ENCODE data around the gene CAV3. TPM values are rescaled to one million over a fixed set of nuclear protein-coding genes. Genes with fewer than 3 reads are reported as not detected.
A peak's percentile ranks its signal among the peaks of the same experiment; 100 is the strongest.

CAV3 gene
- total and polyA plus RNA-seq, 9 of the 15 experiments (the other 6 are each of a cell fraction or from before 2014, with no cell fraction given): not detected

DNA sequence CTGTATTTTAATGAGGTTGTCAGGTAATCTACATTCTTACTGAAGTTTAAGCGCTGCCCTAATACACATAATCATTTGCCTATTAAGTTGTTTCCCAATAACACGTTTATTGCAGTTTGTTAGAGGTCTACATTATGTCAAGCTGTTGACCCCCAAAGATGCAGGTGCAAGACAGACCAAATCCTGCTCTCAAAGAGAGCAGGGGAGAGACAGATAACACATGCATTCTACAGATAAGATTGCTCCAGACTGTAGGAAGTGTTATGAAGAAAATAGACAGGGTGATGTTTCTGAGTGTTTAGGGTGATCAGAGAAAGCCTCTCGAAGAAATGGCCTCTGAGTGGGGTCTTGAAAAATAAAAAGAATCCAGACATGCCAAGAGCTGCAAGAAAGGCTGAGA lies 60.6 kb downstream of the CAV3 start:
- Histone ChIP-seq H3K27me3 (ENCODE audit: control insufficient read depth in 2 of 2, insufficient read depth in 2 of 2, low read length in 2 of 2) (peaks cover 0 to 5% of the 10 kb centered on the region in 2 experiments; a peak in 2 of 5 replicates), H3K4me3 (no peak overlapping the region), H4K20me1 (replicated peaks; ENCODE audit: control insufficient read depth, insufficient read depth, low read length) (no peaks in the 10 kb centered on the region), H3K4me2 (ENCODE audit: insufficient read depth, low read length) (no peak overlapping the region), H3K4me1 (replicated peaks in 1 of 2; ENCODE audit: control insufficient read depth in 2 of 2, insufficient read depth in 2 of 2, low read length in 2 of 2) (no peaks in the 10 kb centered on the region), H3K36me3 (ENCODE audit: control insufficient read depth, insufficient read depth, low read length) (no peaks in the 10 kb centered on the region), H3K9me3 (replicated peaks; ENCODE audit: control insufficient read depth, insufficient read depth, low read depth, low read length) (no peaks in the 10 kb centered on the region), H3K79me2 (ENCODE audit: control insufficient read depth, insufficient read depth, low read length) (no peaks in the 10 kb centered on the region), H2AFZ (ENCODE audit: low read depth, low read length) (no peak overlapping the region), H3K27ac (ENCODE audit: extremely low read depth, low read depth, low read length) (no peak overlapping the region), H3K9ac (ENCODE audit: insufficient read depth in 1 of 2, low read depth in 2 of 2, low read length in 2 of 2) (no peak overlapping the region), H3K9me1 (ENCODE audit: control insufficient read depth, insufficient read depth, low read length) (no peaks in the 10 kb centered on the region)
- no peak for DNase-seq (ENCODE audit: extremely low read depth in 1 of 4, low spot score in 3 of 4)
- intact Hi-C loops (cut with micrococcal nuclease): no loop called here
- FAIRE-seq: no peak
- POLR2A ChIA-PET: interaction anchor here (0.8 to 1.1 kb wide), 2 partner anchors 10 to 61 kb away, joined by 3 to 4 read pairs; no protein-coding TSS in a partner anchor
- CTCF ChIA-PET (ENCODE audit: low intra/inter-chr PET ratio): no interaction called here
- peak; percentile 61 for TF ChIP-seq CBFA2T3 (IDR thresholded peaks at IDR 0.05)
- peak; percentile 33; the same call in 1 of the 2 replicates for TF ChIP-seq TAL1 (IDR thresholded peaks at IDR 0.05)
- TF ChIP-seq SIRT6 (IDR thresholded peaks at IDR 0.05; ENCODE audit: low read depth, low read length): no peak
- TF ChIP-seq CBFA2T2 (conservative IDR thresholded peaks at IDR 0.05): peak; percentile 52
- peak; percentile 52 for TF ChIP-seq TEAD4 (IDR thresholded peaks at IDR 0.05; ENCODE audit: low read length)
- no peak for TF ChIP-seq TEAD4 (CRISPR knock-in tag; IDR thresholded peaks at IDR 0.05; ENCODE audit: borderline replicate concordance)
- no peak for ATAC-seq
- in situ Hi-C loops (cut with MboI): no loop called here
- WGBS (ENCODE audit: insufficient coverage, low coverage, missing lambda C conversion rate): 4% methylated on average over 3 of the region's 3 CpGs
- no TSS peak for BruUV-seq (replicated peaks)

Other genes with a start within 250 kb of the CAV3 start
- not detected in 2 replicates for gene LMCD1, start 232.0 kb upstream of the CAV3 start, total RNA-seq (2014; rRNA removed)
- not detected in 2 replicates for gene LMCD1, start 232.0 kb upstream of the CAV3 start, total RNA-seq (2014; rRNA removed; fragmentation: Illumina TruSeq; extraction: Trizol)
- not detected in 2 replicates for gene LMCD1, start 232.0 kb upstream of the CAV3 start, total RNA-seq (2015; rRNA removed; fragmentation: Illumina TruSeq; extraction: Trizol)
- not detected in 2 replicates for gene LMCD1, start 232.0 kb upstream of the CAV3 start, total RNA-seq (2021)
- not detected in 2 replicates for gene LMCD1, start 232.0 kb upstream of the CAV3 start, polyA plus RNA-seq (2011; rRNA removed)
- gene LMCD1, start 232.0 kb upstream of the CAV3 start, polyA plus RNA-seq (2014; fragmentation: Illumina TruSeq; extraction: Trizol): not detected in 2 replicates
- not detected for gene LMCD1, start 232.0 kb upstream of the CAV3 start, polyA plus RNA-seq (2014; fragmentation: Nextera tagmentation; extraction: Ambion mirVana)
- 0.60 TPM in 1 of 2 replicates, not detected in the other for gene LMCD1, start 232.0 kb upstream of the CAV3 start, polyA plus RNA-seq (2014; rRNA removed)
- gene SSUH2, start 89.0 kb upstream of the CAV3 start, total RNA-seq (2014; rRNA removed): not detected in 2 replicates
- gene SSUH2, start 89.0 kb upstream of the CAV3 start, total RNA-seq (2014; rRNA removed; fragmentation: Illumina TruSeq; extraction: Trizol): not detected in 2 replicates
- gene SSUH2, start 89.0 kb upstream of the CAV3 start, total RNA-seq (2015; rRNA removed; fragmentation: Illumina TruSeq; extraction: Trizol): 0.15 TPM in 1 of 2 replicates, not detected in the other
- gene SSUH2, start 89.0 kb upstream of the CAV3 start, total RNA-seq (2021): not detected in 2 replicates
- 0.15 and 0.17 TPM in 2 replicates for gene SSUH2, start 89.0 kb upstream of the CAV3 start, polyA plus RNA-seq (2011; rRNA removed)
- 0.04 TPM in 1 of 2 replicates, not detected in the other for gene SSUH2, start 89.0 kb upstream of the CAV3 start, polyA plus RNA-seq (2014; fragmentation: Illumina TruSeq; extraction: Trizol)
- under 1 TPM in 1 of 2 experiments, not detected in 1; 0.04 TPM for gene SSUH2, start 89.0 kb upstream of the CAV3 start, polyA plus RNA-seq (2014; fragmentation: Nextera tagmentation; extraction: Ambion mirVana)
- not detected in 2 replicates for gene SSUH2, start 89.0 kb upstream of the CAV3 start, polyA plus RNA-seq (2014; rRNA removed)
- gene OXTR, start 35.8 kb downstream of the CAV3 start, total RNA-seq (2014; rRNA removed): 0.68 and 1.4 TPM in 2 replicates
- 0.80 and 0.83 TPM in 2 replicates for gene OXTR, start 35.8 kb downstream of the CAV3 start, total RNA-seq (2014; rRNA removed; fragmentation: Illumina TruSeq; extraction: Trizol)
- gene OXTR, start 35.8 kb downstream of the CAV3 start, total RNA-seq (2015; rRNA removed; fragmentation: Illumina TruSeq; extraction: Trizol): 1.1 and 1.4 TPM in 2 replicates
- gene OXTR, start 35.8 kb downstream of the CAV3 start, total RNA-seq (2021): 1.2 and 1.5 TPM in 2 replicates
- 0.38 and 0.57 TPM in 2 replicates for gene OXTR, start 35.8 kb downstream of the CAV3 start, polyA plus RNA-seq (2011; rRNA removed)
- 0.57 and 1.1 TPM in 2 replicates for gene OXTR, start 35.8 kb downstream of the CAV3 start, polyA plus RNA-seq (2014; fragmentation: Illumina TruSeq; extraction: Trizol)
- gene OXTR, start 35.8 kb downstream of the CAV3 start, polyA plus RNA-seq (2014; fragmentation: Nextera tagmentation; extraction: Ambion mirVana): under 1 TPM; 0.14 to 0.22 TPM
- gene OXTR, start 35.8 kb downstream of the CAV3 start, polyA plus RNA-seq (2014; rRNA removed): 1.0 and 1.3 TPM in 2 replicates
- gene RAD18, start 229.7 kb downstream of the CAV3 start, total RNA-seq (2014; rRNA removed): 20.1 and 26.7 TPM in 2 replicates
- 43.4 and 47.6 TPM in 2 replicates for gene RAD18, start 229.7 kb downstream of the CAV3 start, total RNA-seq (2014; rRNA removed; fragmentation: Illumina TruSeq; extraction: Trizol)
- gene RAD18, start 229.7 kb downstream of the CAV3 start, total RNA-seq (2015; rRNA removed; fragmentation: Illumina TruSeq; extraction: Trizol): 31.7 and 34.4 TPM in 2 replicates
- 49.4 and 55.9 TPM in 2 replicates for gene RAD18, start 229.7 kb downstream of the CAV3 start, total RNA-seq (2021)
- 33.2 and 46.3 TPM in 2 replicates for gene RAD18, start 229.7 kb downstream of the CAV3 start, polyA plus RNA-seq (2011; rRNA removed)
- 29.3 and 41.4 TPM in 2 replicates for gene RAD18, start 229.7 kb downstream of the CAV3 start, polyA plus RNA-seq (2014; fragmentation: Illumina TruSeq; extraction: Trizol)
- gene RAD18, start 229.7 kb downstream of the CAV3 start, polyA plus RNA-seq (2014; fragmentation: Nextera tagmentation; extraction: Ambion mirVana): 10 to 100 TPM; 19.2 to 23.2 TPM
- gene RAD18, start 229.7 kb downstream of the CAV3 start, polyA plus RNA-seq (2014; rRNA removed): 26.3 and 29.1 TPM in 2 replicates